ENCODE results near the gene VCAN. TPM values are rescaled to one million over a fixed set of nuclear protein-coding genes. Genes with fewer than 3 reads are reported as not detected.

The VCAN gene
- total RNA-seq, 4 donors from 2014 or later, result 66.9 to 117 (median 71.6) TPM

- TF ChIP-seq EP300 (IDR thresholded peaks at IDR 0.05) (no peak), POLR2A (IDR thresholded peaks at IDR 0.05; ENCODE audit: low read depth) (no peak), POLR2AphosphoS5 (IDR thresholded peaks at IDR 0.05) (no peak), CTCF (IDR thresholded peaks at IDR 0.05) (no peak)
- peaks cover 0 to 2% (median 0%) of the 10 kb centered on the region in 4 donors for H3K4me1 ChIP-seq
- H3K27ac ChIP-seq (replicated peaks in 1 of 4), result no peak overlapping the region
- no peaks in the 10 kb centered on the region for H3K36me3 ChIP-seq
- H3K9me3 ChIP-seq, result no peaks in the 10 kb centered on the region
- intact Hi-C loops (cut with DNase I), result no loop called here
- H3K4me3 ChIP-seq, result no peak overlapping the region
- DNase-seq (ENCODE audit: extremely low spot score), result no peak
- WGBS, result 71% methylated on average over 2 of the region's 2 CpGs
- no peaks in the 10 kb centered on the region for H3K27me3 ChIP-seq
Measured at GRCh38 chr5:83522446-83522845, 50.9 kb downstream of the VCAN start.

- Histone ChIP-seq H3K27me3 (no peaks in the 10 kb centered on the region), H3K36me3 (no peaks in the 10 kb centered on the region), H3K9me3 (no peaks in the 10 kb centered on the region), H3K4me3 (no peak overlapping the region), H3K27ac (replicated peaks in 1 of 4) (no peak overlapping the region), H3K4me1 (no peaks in the 10 kb centered on the region)
- no peak for TF ChIP-seq POLR2AphosphoS5 (IDR thresholded peaks at IDR 0.05)
- TF ChIP-seq CTCF (IDR thresholded peaks at IDR 0.05), result no peak
- no peak for TF ChIP-seq POLR2A (IDR thresholded peaks at IDR 0.05; ENCODE audit: low read depth)
- no peak for TF ChIP-seq EP300 (IDR thresholded peaks at IDR 0.05)
- no peak for DNase-seq (ENCODE audit: extremely low spot score)
- 78% methylated on average over 1 of the region's 1 CpG for WGBS
- intact Hi-C loops (cut with DNase I), result no loop called here
Measured at GRCh38 chr5:83523929-83524328, 52.4 kb downstream of the VCAN start.

GRCh38 chr5:83524345-83524744 is 52.8 kb downstream of the VCAN start:
- 86% methylated on average over 2 of the region's 2 CpGs for WGBS
- no peak overlapping the region for H3K4me3 ChIP-seq
- H3K4me1 ChIP-seq, result no peaks in the 10 kb centered on the region
- intact Hi-C loops (cut with DNase I), result no loop called here
- TF ChIP-seq POLR2AphosphoS5 (IDR thresholded peaks at IDR 0.05) (no peak), POLR2A (IDR thresholded peaks at IDR 0.05; ENCODE audit: low read depth) (no peak), CTCF (IDR thresholded peaks at IDR 0.05) (no peak), EP300 (IDR thresholded peaks at IDR 0.05) (no peak)
- no peak for DNase-seq (ENCODE audit: extremely low spot score)
- no peaks in the 10 kb centered on the region for H3K27me3 ChIP-seq
- H3K9me3 ChIP-seq, result no peaks in the 10 kb centered on the region
- H3K27ac ChIP-seq (replicated peaks in 1 of 4), result no peak overlapping the region
- H3K36me3 ChIP-seq, result no peaks in the 10 kb centered on the region

- Histone ChIP-seq H3K4me1 (no peaks in the 10 kb centered on the region), H3K27me3 (no peaks in the 10 kb centered on the region), H3K36me3 (no peaks in the 10 kb centered on the region), H3K27ac (replicated peaks in 1 of 4) (no peak overlapping the region), H3K9me3 (no peaks in the 10 kb centered on the region), H3K4me3 (no peak overlapping the region)
- DNase-seq (ENCODE audit: extremely low spot score), result no peak
- TF ChIP-seq POLR2AphosphoS5 (IDR thresholded peaks at IDR 0.05) (no peak), EP300 (IDR thresholded peaks at IDR 0.05) (no peak), POLR2A (IDR thresholded peaks at IDR 0.05; ENCODE audit: low read depth) (no peak), CTCF (IDR thresholded peaks at IDR 0.05) (no peak)
- WGBS, result 91% methylated on average over 2 of the region's 2 CpGs
- intact Hi-C loops (cut with DNase I), result no loop called here
Measured at GRCh38 chr5:83524991-83525390, 53.4 kb downstream of the VCAN start.

GRCh38 chr5:83526289-83526688 is 54.7 kb downstream of the VCAN start:
- TF ChIP-seq CTCF (IDR thresholded peaks at IDR 0.05), result no peak
- TF ChIP-seq POLR2AphosphoS5 (IDR thresholded peaks at IDR 0.05), result no peak
- TF ChIP-seq POLR2A (IDR thresholded peaks at IDR 0.05; ENCODE audit: low read depth), result no peak
- TF ChIP-seq EP300 (IDR thresholded peaks at IDR 0.05), result no peak

More at GRCh38 chr5:83526289-83526688, 54.7 kb downstream of the VCAN start:
- H3K4me3 ChIP-seq, result no peak overlapping the region
- no peaks in the 10 kb centered on the region for H3K27me3 ChIP-seq
- intact Hi-C loops (cut with DNase I), result no loop called here
- H3K9me3 ChIP-seq, result no peaks in the 10 kb centered on the region
- DNase-seq (ENCODE audit: extremely low spot score), result no peak
- no peak overlapping the region for H3K27ac ChIP-seq (replicated peaks in 1 of 4)
- WGBS, result 82% methylated on average over 1 of the region's 1 CpG
- H3K36me3 ChIP-seq, result no peaks in the 10 kb centered on the region
- no peaks in the 10 kb centered on the region for H3K4me1 ChIP-seq
